ENCODE measurements around the gene PGAM1. TPM values are rescaled to one million over a fixed set of nuclear protein-coding genes. Genes with fewer than 3 reads are reported as not detected.
"Not testable (repeated sequence)": the region's sequence is repeated elsewhere in the genome, so short reads cannot be mapped to it uniquely, and the experiment has no call there.

The PGAM1 gene
- total RNA-seq, 4 donors from 2014 or later = 94.5 to 216 (median 124) TPM

GRCh38 chr10:97408496-97408992, 17.4 kb upstream of the PGAM1 start:
- intact Hi-C loops (cut with DNase I; ENCODE audit: low total_unique reads) (no loop called here), in situ Hi-C loops (cut with MboI; ENCODE audit: low pct_ligation_motif_present in 1 of 4, low pct_unique_long_range_greater_than_20kb in 1 of 4, low sequenced_read_pairs in 3 of 4) (no loop called here)
- H3K36me3 ChIP-seq = no peaks in the 10 kb centered on the region
- H3K9me3 ChIP-seq = no peaks in the 10 kb centered on the region
- no peaks in the 10 kb centered on the region for H3K27me3 ChIP-seq
- peak; percentile 57 for DNase-seq
- TF ChIP-seq, protein P1, sequence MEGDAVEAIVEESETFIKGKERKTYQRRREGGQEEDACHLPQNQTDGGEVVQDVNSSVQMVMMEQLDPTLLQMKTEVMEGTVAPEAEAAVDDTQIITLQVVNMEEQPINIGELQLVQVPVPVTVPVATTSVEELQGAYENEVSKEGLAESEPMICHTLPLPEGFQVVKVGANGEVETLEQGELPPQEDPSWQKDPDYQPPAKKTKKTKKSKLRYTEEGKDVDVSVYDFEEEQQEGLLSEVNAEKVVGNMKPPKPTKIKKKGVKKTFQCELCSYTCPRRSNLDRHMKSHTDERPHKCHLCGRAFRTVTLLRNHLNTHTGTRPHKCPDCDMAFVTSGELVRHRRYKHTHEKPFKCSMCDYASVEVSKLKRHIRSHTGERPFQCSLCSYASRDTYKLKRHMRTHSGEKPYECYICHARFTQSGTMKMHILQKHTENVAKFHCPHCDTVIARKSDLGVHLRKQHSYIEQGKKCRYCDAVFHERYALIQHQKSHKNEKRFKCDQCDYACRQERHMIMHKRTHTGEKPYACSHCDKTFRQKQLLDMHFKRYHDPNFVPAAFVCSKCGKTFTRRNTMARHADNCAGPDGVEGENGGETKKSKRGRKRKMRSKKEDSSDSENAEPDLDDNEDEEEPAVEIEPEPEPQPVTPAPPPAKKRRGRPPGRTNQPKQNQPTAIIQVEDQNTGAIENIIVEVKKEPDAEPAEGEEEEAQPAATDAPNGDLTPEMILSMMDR (IDR thresholded peaks at IDR 0.05) = no peak
- TF ChIP-seq EP300 (IDR thresholded peaks at IDR 0.05; ENCODE audit: low read depth) = no peak
- TF ChIP-seq POLR2A (IDR thresholded peaks at IDR 0.05) = no peak
- no peak for TF ChIP-seq POLR2AphosphoS5 (IDR thresholded peaks at IDR 0.05)
- H3K4me3 ChIP-seq = no peak overlapping the region
- H3K27ac ChIP-seq = peak overlapping the region; percentile 20 to 61 (median 46)
- H3K4me1 ChIP-seq = peaks cover 0 to 16% (median 10%) of the 10 kb centered on the region in 4 donors
- WGBS, 2 donors (ENCODE audit: low coverage in 1 of 2) = 60% methylated on average over 10 of the region's 10 CpGs; no CpG with 5 or more reads in 1 of the 2 donors

GRCh38 chr10:97411406-97411805, 14.6 kb upstream of the PGAM1 start:
- in situ Hi-C loops (cut with MboI; ENCODE audit: low pct_ligation_motif_present in 1 of 4, low pct_unique_long_range_greater_than_20kb in 1 of 4, low sequenced_read_pairs in 3 of 4) = no loop called here
- no peak for DNase-seq
- Histone ChIP-seq H3K27ac (no peak overlapping the region), H3K27me3 (no peaks in the 10 kb centered on the region), H3K36me3 (no peaks in the 10 kb centered on the region), H3K4me1 (peaks cover 0 to 16% (median 10%) of the 10 kb centered on the region in 4 donors), H3K9me3 (no peaks in the 10 kb centered on the region), H3K4me3 (no peak overlapping the region)
- TF ChIP-seq EP300 (IDR thresholded peaks at IDR 0.05; ENCODE audit: low read depth) = no peak
- TF ChIP-seq POLR2A (IDR thresholded peaks at IDR 0.05) = no peak
- no peak for TF ChIP-seq POLR2AphosphoS5 (IDR thresholded peaks at IDR 0.05)
- TF ChIP-seq, protein P1 (IDR thresholded peaks at IDR 0.05) = no peak
- intact Hi-C loops (cut with DNase I; ENCODE audit: low total_unique reads) = no loop called here
- WGBS, 2 donors (ENCODE audit: low coverage in 1 of 2) = 82 to 92% methylated on average over 2 to 4 of the region's 4 CpGs

DNA sequence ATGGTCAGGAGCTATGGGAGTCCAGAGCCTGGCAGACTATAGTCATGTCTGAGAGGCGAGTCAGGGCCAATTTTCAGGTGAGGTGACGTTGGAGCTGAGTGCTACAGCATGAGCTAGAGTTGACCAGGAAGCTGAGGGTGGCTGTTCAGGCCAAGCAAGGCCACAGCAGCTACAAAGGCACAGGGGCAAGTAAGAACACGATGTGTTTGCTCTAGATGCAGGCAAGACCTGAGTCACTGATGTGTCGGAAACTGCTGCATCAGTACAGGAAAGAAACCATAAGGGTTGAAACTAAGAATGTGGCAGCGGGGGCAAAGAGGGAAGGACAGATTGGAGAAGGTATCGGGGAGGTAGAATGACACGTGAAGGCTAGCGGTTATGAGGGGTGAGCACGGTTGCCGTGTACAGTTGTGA, 13.1 kb upstream of the PGAM1 start:
- in situ Hi-C loops (cut with MboI; ENCODE audit: low pct_ligation_motif_present in 1 of 4, low pct_unique_long_range_greater_than_20kb in 1 of 4, low sequenced_read_pairs in 3 of 4) = no loop called here
- Histone ChIP-seq H3K36me3 (no peaks in the 10 kb centered on the region), H3K4me1 (peaks cover 0 to 10% (median 7%) of the 10 kb centered on the region in 4 donors), H3K4me3 (no peak overlapping the region), H3K27ac (no peak overlapping the region), H3K9me3 (no peaks in the 10 kb centered on the region), H3K27me3 (no peaks in the 10 kb centered on the region)
- WGBS, 2 donors (ENCODE audit: low coverage in 1 of 2) = 76 to 82% methylated on average over 9 to 10 of the region's 10 CpGs
- intact Hi-C loops (cut with DNase I; ENCODE audit: low total_unique reads) = no loop called here
- DNase-seq = no peak
- TF ChIP-seq POLR2A (IDR thresholded peaks at IDR 0.05) (no peak), EP300 (IDR thresholded peaks at IDR 0.05; ENCODE audit: low read depth) (no peak), POLR2AphosphoS5 (IDR thresholded peaks at IDR 0.05) (no peak)
- TF ChIP-seq, protein P1 (IDR thresholded peaks at IDR 0.05) = no peak

DNA sequence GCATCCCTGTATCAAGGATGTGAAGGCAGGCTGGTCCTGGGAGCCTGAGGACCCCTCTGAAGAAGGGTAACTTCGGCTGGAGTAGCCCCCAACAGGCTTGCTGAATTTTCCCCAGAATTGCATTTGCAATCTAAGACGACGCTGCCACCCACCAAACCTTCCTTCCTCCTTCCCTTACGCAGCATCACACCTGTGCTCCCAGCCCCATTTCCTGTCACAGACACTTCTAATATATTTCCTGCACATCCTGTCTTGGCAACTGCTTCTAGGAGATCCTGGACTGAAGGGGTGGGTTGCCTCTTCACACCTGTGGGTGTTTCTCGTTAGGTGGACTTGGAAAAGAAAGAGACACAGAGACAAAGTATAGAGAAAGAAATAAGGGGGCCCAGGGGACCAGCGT, 9.4 kb upstream of the PGAM1 start:
- Histone ChIP-seq H3K4me1 (peaks cover 5 to 15% (median 11%) of the 10 kb centered on the region in 4 donors), H3K9me3 (no peaks in the 10 kb centered on the region), H3K27ac (no peak overlapping the region), H3K36me3 (no peaks in the 10 kb centered on the region), H3K27me3 (no peaks in the 10 kb centered on the region), H3K4me3 (no peak overlapping the region)
- in situ Hi-C loops (cut with MboI; ENCODE audit: low pct_ligation_motif_present in 1 of 4, low pct_unique_long_range_greater_than_20kb in 1 of 4, low sequenced_read_pairs in 3 of 4) = no loop called here
- no peak for DNase-seq
- intact Hi-C loops (cut with DNase I; ENCODE audit: low total_unique reads) = no loop called here
- WGBS, 2 donors (ENCODE audit: low coverage in 1 of 2) = 65 to 100% methylated on average over 1 to 6 of the region's 6 CpGs
- TF ChIP-seq POLR2AphosphoS5 (IDR thresholded peaks at IDR 0.05) = no peak

DNA sequence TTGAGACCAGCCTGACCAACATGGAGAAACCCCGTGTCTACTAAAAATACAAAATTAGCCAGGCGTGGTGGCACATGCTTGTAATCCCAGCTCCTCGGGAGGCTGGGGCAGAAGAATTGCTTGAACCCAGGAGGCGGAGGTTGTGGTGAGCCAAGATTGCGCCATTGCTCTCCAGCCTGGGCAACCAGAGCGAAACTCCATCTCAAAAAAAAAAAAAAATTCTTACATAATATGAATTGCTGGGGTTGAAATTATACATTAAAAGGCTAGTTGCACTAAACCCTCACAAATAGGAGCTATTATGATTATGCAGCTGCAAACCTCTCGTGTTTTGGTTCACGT, 2.3 kb upstream of the PGAM1 start:
- in situ Hi-C loops (cut with MboI; ENCODE audit: low pct_ligation_motif_present in 1 of 4, low pct_unique_long_range_greater_than_20kb in 1 of 4, low sequenced_read_pairs in 3 of 4); H3K4me3 ChIP-seq: not testable (repeated sequence)

More for the DNA sequence above, 2.3 kb upstream of the PGAM1 start:
- H3K27me3 ChIP-seq; DNase-seq; H3K27ac ChIP-seq; H3K9me3 ChIP-seq; H3K36me3 ChIP-seq; intact Hi-C loops (cut with DNase I; ENCODE audit: low total_unique reads): not testable (repeated sequence)
- 85 to 93% methylated on average over 3 to 8 of the region's 8 CpGs for WGBS, 2 donors (ENCODE audit: low coverage in 1 of 2)
- H3K4me1 ChIP-seq = peaks cover 6 to 34% (median 27%) of the 10 kb centered on the region in 4 donors
